GM23338 (cell line): ENCODE measurements around the gene MTRF1. TPM values are rescaled to one million over a fixed set of nuclear protein-coding genes. Genes with fewer than 3 reads are reported as not detected.

Source experiments
- ATAC-seq: fragments of 200-7000 bp; cut with Tn5 transposase; 3 replicates; pipeline ENCODE4 v1.9.1; 2020
- DNase-seq: peaks from one replicate; pipeline ENCODE4 v3.0.0-alpha.2; 2015; ENCODE audit warnings: low spot score
- H2AFZ ChIP-seq: fragments of 200-600 bp; sonication (generic); 2 replicates; pipeline ENCODE4 v1.8.0; 2016; ENCODE audit warnings: antibody characterized with exemption, mild to moderate bottlenecking, moderate library complexity
- H3F3A ChIP-seq: fragments of 200-600 bp; sonication (generic); replicated peaks from 2 replicates; pipeline ENCODE4 v1.8.0; 2017; ENCODE audit warnings: antibody characterized with exemption, mixed run types, low read depth
- H3K27ac ChIP-seq: fragments of 200-600 bp; sonication (generic); 2 replicates; pipeline ENCODE4 v1.6.1; 2016; ENCODE audit warnings: low read depth
- H3K27me3 ChIP-seq: fragments of 200-600 bp; sonication (generic); 2 replicates; pipeline ENCODE4 v1.8.0; 2016; ENCODE audit warnings: mild to moderate bottlenecking, mixed run types, moderate library complexity; ENCODE audit not compliant: insufficient read depth
- H3K36me3 ChIP-seq: fragments of 200-600 bp; sonication (generic); 2 replicates; pipeline ENCODE4 v1.8.0; 2016; ENCODE audit warnings: mild to moderate bottlenecking; ENCODE audit not compliant: insufficient read depth
- H3K4me1 ChIP-seq: fragments of 200-600 bp; sonication (generic); 2 replicates; pipeline ENCODE4 v1.8.0; 2016; ENCODE audit warnings: mild to moderate bottlenecking, moderate library complexity; ENCODE audit not compliant: insufficient read depth
- H3K4me2 ChIP-seq: fragments of 200-600 bp; sonication (generic); 2 replicates; pipeline ENCODE4 v1.7.1; 2017; ENCODE audit warnings: mixed run types
- H3K4me3 ChIP-seq: fragments of 200-600 bp; sonication (generic); 2 replicates; pipeline ENCODE4 v1.6.1; 2016; ENCODE audit warnings: mixed run types
- H3K79me2 ChIP-seq: fragments of 200-600 bp; sonication (generic); replicated peaks from 2 replicates; pipeline ENCODE4 v1.8.0; 2017; ENCODE audit warnings: mild to moderate bottlenecking; ENCODE audit not compliant: insufficient read depth
- H3K9me2 ChIP-seq: fragments of 200-600 bp; sonication (generic); 2 replicates; pipeline ENCODE4 v1.8.0; 2017; ENCODE audit not compliant: insufficient read depth
- H4K20me1 ChIP-seq: fragments of 200-600 bp; sonication (generic); replicated peaks from 2 replicates; pipeline ENCODE4 v1.8.0; 2017; ENCODE audit warnings: mild to moderate bottlenecking; ENCODE audit not compliant: insufficient read depth
- H3K27ac Mint-ChIP-seq: 2 replicates; pipeline ENCODE4 v1.8.0; 2020; ENCODE audit warnings: inconsistent platforms, mild to moderate bottlenecking, moderate library complexity, mixed read lengths
- H3K27me3 Mint-ChIP-seq: 3 replicates; pipeline ENCODE4 v1.8.0; 2022; ENCODE audit warnings: low read depth, mild to moderate bottlenecking, moderate library complexity, mixed read lengths, inconsistent platforms; ENCODE audit not compliant: insufficient read depth, poor library complexity
- H3K36me3 Mint-ChIP-seq: 3 replicates; pipeline ENCODE4 v1.8.0; 2021; ENCODE audit warnings: low read depth, mild to moderate bottlenecking, inconsistent platforms, moderate library complexity, mixed read lengths
- H3K4me1 Mint-ChIP-seq: 3 replicates; pipeline ENCODE4 v1.8.0; 2020; ENCODE audit warnings: mild to moderate bottlenecking, inconsistent platforms, mixed read lengths
- H3K4me3 Mint-ChIP-seq: 3 replicates; pipeline ENCODE4 v1.8.0; 2021; ENCODE audit warnings: moderate library complexity, mild to moderate bottlenecking, inconsistent platforms, mixed read lengths
- H3K9me3 Mint-ChIP-seq: 3 replicates; pipeline ENCODE4 v1.8.0; 2020; ENCODE audit warnings: moderate library complexity, mild to moderate bottlenecking, inconsistent platforms, mixed read lengths
- CREB1 ChIP-seq: fragments of 250-450 bp; sonication (Bioruptor Pico); IDR thresholded peaks from 2 replicates; pipeline ENCODE4 v1.5.0; 2020; ENCODE audit warnings: low read depth, mild to moderate bottlenecking, moderate library complexity
- CTCF ChIP-seq, 2 experiments: fragments of 200-600 bp in 1 of 2; sonication (generic) in 1 of 2; conservative IDR thresholded peaks; 2 replicates each; pipeline versions ENCODE4 v1.5.1 to v1.6.1; 2016 to 2017; ENCODE audit warnings: antibody characterized with exemption in 2 of 2, low read depth in 2 of 2, mild to moderate bottlenecking in 2 of 2, moderate library complexity in 1 of 2
- ETS1 ChIP-seq: IDR thresholded peaks from 2 replicates; pipeline ENCODE4 v1.6.1; 2016; ENCODE audit warnings: antibody characterized with exemption
- EZH2 ChIP-seq: fragments of 200-600 bp; sonication (generic); IDR thresholded peaks from one replicate; pipeline ENCODE4 v1.8.0; 2017; ENCODE audit warnings: antibody characterized with exemption, mild to moderate bottlenecking, low read depth; ENCODE audit not compliant: unreplicated experiment
- EZH2phosphoT487 ChIP-seq: fragments of 200-600 bp; sonication (generic); IDR thresholded peaks from one replicate; pipeline ENCODE4 v1.8.1; 2018; ENCODE audit warnings: antibody characterized with exemption; ENCODE audit not compliant: unreplicated experiment
- JUNB ChIP-seq: IDR thresholded peaks from one replicate; pipeline ENCODE4 v1.6.1; 2016; ENCODE audit warnings: antibody characterized with exemption; ENCODE audit not compliant: unreplicated experiment
- NANOG ChIP-seq: IDR thresholded peaks from 2 replicates; pipeline ENCODE4 v1.6.1; 2016; ENCODE audit warnings: antibody characterized with exemption, borderline replicate concordance
- POLR2AphosphoS5 ChIP-seq: IDR thresholded peaks from 2 replicates; pipeline ENCODE4 v1.6.1; 2016; ENCODE audit warnings: antibody characterized with exemption, low read depth
- REST ChIP-seq: IDR thresholded peaks from one replicate; pipeline ENCODE4 v1.6.1; 2018; ENCODE audit warnings: antibody characterized with exemption; ENCODE audit not compliant: unreplicated experiment
- STAT1 ChIP-seq: IDR thresholded peaks from one replicate; pipeline ENCODE4 v1.6.1; 2016; ENCODE audit warnings: antibody characterized with exemption; ENCODE audit not compliant: unreplicated experiment
- ZNF114 ChIP-seq: fragments of 250-450 bp; sonication (Bioruptor Pico); IDR thresholded peaks from 2 replicates; pipeline ENCODE4 v1.5.0; 2020; ENCODE audit warnings: mild to moderate bottlenecking, moderate library complexity
- ZNF331 ChIP-seq: fragments of 250-450 bp; sonication (Bioruptor Pico); IDR thresholded peaks from 2 replicates; pipeline ENCODE4 v1.5.0; 2020; ENCODE audit warnings: low read depth, mild to moderate bottlenecking, moderate library complexity
- ZNF462 ChIP-seq: fragments of 250-450 bp; sonication (Bioruptor Pico); IDR thresholded peaks from 2 replicates; pipeline ENCODE4 v1.5.0; 2020; ENCODE audit warnings: mild to moderate bottlenecking, moderate library complexity
- polyA plus RNA-seq: library from polyadenylated mRNA; unstranded; fragments of >200 nt; fragmentation: Nextera tagmentation; extraction: Ambion mirVana; gene quantifications from 2 replicates; pipeline ENCODE4 v1.2.1, GENCODE V29; 2016
- total RNA-seq: library from RNA; depleted of rRNA; stranded (reverse); fragments of >200 nt; shearing (Covaris generic); gene quantifications from 2 replicates; pipeline ENCODE4 v1.2.3, GENCODE V29; 2014

The MTRF1 gene
- total and polyA plus RNA-seq, 2 experiments from 2014 or later, result 18.4 to 22.6 TPM

- no peak for DNase-seq
- no peaks in the 10 kb centered on the region for H3K36me3 ChIP-seq
- no peaks in the 10 kb centered on the region for H4K20me1 ChIP-seq
- no peaks in the 10 kb centered on the region for H3K79me2 ChIP-seq
- H3K27me3 ChIP-seq, result no peaks in the 10 kb centered on the region
- no peak overlapping the region for H3K27ac Mint-ChIP-seq
- no peak overlapping the region for H3K4me2 ChIP-seq
- H3K27ac ChIP-seq, result no peak overlapping the region
- ATAC-seq, result no peak
- peaks cover 4% of the 10 kb centered on the region for H3K27me3 Mint-ChIP-seq
- H3K4me3 ChIP-seq, result no peak overlapping the region
- no peaks in the 10 kb centered on the region for H3K4me1 Mint-ChIP-seq
- no peaks in the 10 kb centered on the region for H3K9me3 Mint-ChIP-seq
- H3K9me2 ChIP-seq, result no peaks in the 10 kb centered on the region
- H3F3A ChIP-seq, result no peaks in the 10 kb centered on the region
- no peak overlapping the region for H2AFZ ChIP-seq
- TF ChIP-seq EZH2phosphoT487 (no peak), CTCF (conservative IDR thresholded peaks at IDR 0.05; ENCODE audit: low read depth in 2 of 2) (no peak), ZNF462 (CRISPR knock-in tag) (no peak), STAT1 (no peak), ZNF114 (CRISPR knock-in tag) (no peak), ETS1 (no peak), CREB1 (no peak), JUNB (no peak), POLR2AphosphoS5 (no peak), NANOG (no peak), REST (no peak), ZNF331 (CRISPR knock-in tag) (no peak), EZH2 (no peak)
- H3K4me1 ChIP-seq, result no peaks in the 10 kb centered on the region
- H3K4me3 Mint-ChIP-seq, result no peak overlapping the region
- H3K36me3 Mint-ChIP-seq, result peaks cover 4% of the 10 kb centered on the region; the same call in 1 of the 3 replicates
These were observed 27.0 kb downstream of the MTRF1 start for GRCh38 chr13:41236369-41236768.
